ENCODE results near the gene CLK3.

Gene CLK3

DNA sequence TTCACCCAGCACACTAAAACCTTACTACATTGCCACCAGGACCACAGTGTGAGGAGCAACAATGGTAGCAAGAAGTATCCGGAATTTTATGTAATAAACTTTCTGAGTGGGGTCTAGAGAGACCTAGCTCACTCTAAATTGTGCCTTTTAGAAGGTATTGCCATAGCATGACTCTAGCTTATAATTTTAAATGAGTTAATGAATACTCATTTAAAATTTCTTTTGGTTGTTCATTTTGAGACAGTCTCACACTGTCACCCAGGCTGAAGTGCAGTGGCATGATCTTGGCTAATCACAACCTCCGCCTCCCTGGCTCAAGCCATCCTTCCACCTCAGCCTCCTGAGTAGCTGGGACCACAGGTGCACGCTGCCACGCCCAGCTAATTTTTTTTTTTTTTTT is 54.0 kb downstream of the CLK3 start:
- DNase-seq (ENCODE audit: low read depth), result no peak
- TF ChIP-seq, protein P1, sequence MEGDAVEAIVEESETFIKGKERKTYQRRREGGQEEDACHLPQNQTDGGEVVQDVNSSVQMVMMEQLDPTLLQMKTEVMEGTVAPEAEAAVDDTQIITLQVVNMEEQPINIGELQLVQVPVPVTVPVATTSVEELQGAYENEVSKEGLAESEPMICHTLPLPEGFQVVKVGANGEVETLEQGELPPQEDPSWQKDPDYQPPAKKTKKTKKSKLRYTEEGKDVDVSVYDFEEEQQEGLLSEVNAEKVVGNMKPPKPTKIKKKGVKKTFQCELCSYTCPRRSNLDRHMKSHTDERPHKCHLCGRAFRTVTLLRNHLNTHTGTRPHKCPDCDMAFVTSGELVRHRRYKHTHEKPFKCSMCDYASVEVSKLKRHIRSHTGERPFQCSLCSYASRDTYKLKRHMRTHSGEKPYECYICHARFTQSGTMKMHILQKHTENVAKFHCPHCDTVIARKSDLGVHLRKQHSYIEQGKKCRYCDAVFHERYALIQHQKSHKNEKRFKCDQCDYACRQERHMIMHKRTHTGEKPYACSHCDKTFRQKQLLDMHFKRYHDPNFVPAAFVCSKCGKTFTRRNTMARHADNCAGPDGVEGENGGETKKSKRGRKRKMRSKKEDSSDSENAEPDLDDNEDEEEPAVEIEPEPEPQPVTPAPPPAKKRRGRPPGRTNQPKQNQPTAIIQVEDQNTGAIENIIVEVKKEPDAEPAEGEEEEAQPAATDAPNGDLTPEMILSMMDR (IDR thresholded peaks at IDR 0.05; ENCODE audit: control insufficient read depth, insufficient read depth, low read depth, low read length, missing control alignments), result no peak
- H3K4me3 ChIP-seq (ENCODE audit: control insufficient read depth, low read depth, low read length), result no peak overlapping the region

DNA sequence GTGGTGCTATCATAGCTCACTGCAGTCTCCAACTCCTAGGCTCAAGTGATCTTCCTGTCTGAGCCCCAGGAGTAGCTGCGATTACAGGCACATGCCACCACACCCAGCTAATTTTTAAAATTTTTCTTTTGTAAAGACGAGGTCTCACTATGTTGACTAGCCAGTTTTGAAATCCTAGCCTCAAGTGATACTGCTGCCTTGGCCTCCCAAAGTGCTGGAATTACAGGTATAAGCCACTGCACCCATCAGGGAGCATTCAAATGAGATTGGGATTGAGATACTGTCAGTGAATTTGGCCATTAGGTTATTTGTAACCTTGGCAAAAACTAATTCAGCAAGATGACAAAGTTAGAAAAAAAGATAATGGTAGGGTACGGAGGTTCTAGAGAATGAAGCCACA is 58.5 kb downstream of the CLK3 start:
- TF ChIP-seq, protein P1 (IDR thresholded peaks at IDR 0.05; ENCODE audit: control insufficient read depth, insufficient read depth, low read depth, low read length, missing control alignments), result no peak
- no peak overlapping the region for H3K4me3 ChIP-seq (ENCODE audit: control insufficient read depth, low read depth, low read length)
- DNase-seq (ENCODE audit: low read depth), result no peak

GRCh38 chr15:74676801-74677200 is 61.2 kb downstream of the CLK3 start:
- no peak overlapping the region for H3K4me3 ChIP-seq (ENCODE audit: control insufficient read depth, low read depth, low read length)
- TF ChIP-seq, protein P1 (IDR thresholded peaks at IDR 0.05; ENCODE audit: control insufficient read depth, insufficient read depth, low read depth, low read length, missing control alignments), result no peak
- DNase-seq (ENCODE audit: low read depth), result no peak
